HCT116 (cell line): Measurements from ENCODE around the gene TUT4. TPM values are rescaled to one million over a fixed set of nuclear protein-coding genes. Genes with fewer than 3 reads are reported as not detected.

ENCODE experiments used
- ATAC-seq: fragments of 200-7000 bp; cut with Tn5 transposase; 2 replicates; pipeline ENCODE4 v1.9.1; 2020; ENCODE audit warnings: mild to moderate bottlenecking, moderate library complexity
- BruUV-seq: library from RNA; stranded (reverse); fragments of 400-500 nt; replicated peaks from 2 replicates; lab custom pipeline; 2021; lab: Mats Ljungman, UMichigan
- CTCF ChIA-PET: fragments of 300-600 bp; sonication (Branson Sonifier 250); formaldehyde crosslinking; loops from one replicate; lab custom pipeline; 2021; ENCODE audit warnings: antibody characterized with exemption; lab: Charles Lee
- POLR2A ChIA-PET: fragments of 300-600, 350-600 bp; sonication (Branson Sonifier 250); formaldehyde crosslinking; loops from one replicate; lab custom pipeline; 2021; ENCODE audit warnings: antibody characterized with exemption; lab: Charles Lee
- RAD21 ChIA-PET, 2 experiments: fragments of 300-600 bp; sonication (Branson Sonifier 250); formaldehyde crosslinking; loops; one replicate each; lab custom pipeline; 2023; ENCODE audit warnings: low total read pairs in 2 of 2; ENCODE audit not compliant: uncharacterized antibody in 2 of 2, unreplicated experiment in 2 of 2, low non-redundant PET in 1 of 2; lab: Charles Lee
- DNase-seq: peaks from one replicate; pipeline ENCODE4 v3.0.0-alpha.2; 2010; ENCODE audit warnings: low read depth, low spot score
- H2AFZ ChIP-seq: fragments of 200-600 bp; shearing (Covaris generic), sonication (generic); 2 replicates; pipeline ENCODE4 v1.6.1; 2017; ENCODE audit warnings: low read depth, mixed run types, mixed read lengths, antibody characterized with exemption, low read length; ENCODE audit not compliant: poor library complexity, severe bottlenecking
- H3K27ac ChIP-seq: 2 replicates; pipeline ENCODE4 v1.5.1; 2012; ENCODE audit warnings: low read depth, low read length
- H3K27me3 ChIP-seq: fragments of 200-600 bp; sonication (generic); 2 replicates; pipeline ENCODE4 v1.6.1; 2016; ENCODE audit warnings: mixed run types, low read length, mixed read lengths; ENCODE audit not compliant: insufficient read depth
- H3K36me3 ChIP-seq, 2 experiments: fragments of 200-500 bp in 1 of 2; fragments of 200-600 bp in 1 of 2; sonication (Bioruptor generic) in 1 of 2; sonication (generic) in 1 of 2; 2 replicates each; pipeline versions ENCODE4 v1.5.1 to v1.6.1; 2014 to 2016; ENCODE audit warnings: low read length in 2 of 2, inconsistent platforms in 1 of 2, mixed read lengths in 1 of 2, mixed run types in 1 of 2; ENCODE audit not compliant: insufficient read depth in 2 of 2, control insufficient read depth in 1 of 2
- H3K4me1 ChIP-seq, 2 experiments: fragments of 200-600 bp in 1 of 2; sonication (generic) in 1 of 2; 2 replicates each; pipeline versions ENCODE4 v1.5.1 to v1.6.1; 2012 to 2017; ENCODE audit warnings: low read length in 2 of 2, inconsistent platforms in 1 of 2, mild to moderate bottlenecking in 1 of 2, mixed read lengths in 1 of 2, mixed run types in 1 of 2, moderate library complexity in 1 of 2; ENCODE audit not compliant: insufficient read depth in 2 of 2, control insufficient read depth in 1 of 2
- H3K4me2 ChIP-seq: fragments of 200-600 bp; sonication (generic); 2 replicates; pipeline ENCODE4 v1.6.1; 2017; ENCODE audit warnings: mixed run types, low read length, mixed read lengths
- H3K4me3 ChIP-seq, 2 experiments: fragments of 200-600 bp in 1 of 2; sonication (generic) in 1 of 2; replicated peaks in 1 of 2; 2 replicates each; pipeline ENCODE4 v1.5.1; 2011 to 2016; ENCODE audit warnings: low read length in 2 of 2, control low read depth in 1 of 2, low read depth in 1 of 2, mild to moderate bottlenecking in 1 of 2, mixed read lengths in 1 of 2, mixed run types in 1 of 2
- H3K79me2 ChIP-seq: fragments of 200-600 bp; sonication (generic); 2 replicates; pipeline ENCODE4 v1.6.1; 2017; ENCODE audit warnings: mild to moderate bottlenecking, mixed run types, low read length, moderate library complexity, mixed read lengths; ENCODE audit not compliant: insufficient read depth
- H3K9ac ChIP-seq: fragments of 200-600 bp; sonication (generic); 2 replicates; pipeline ENCODE4 v1.6.1; 2016; ENCODE audit warnings: low read length, mixed read lengths
- H3K9me2 ChIP-seq: fragments of 200-600 bp; sonication (generic), shearing (Covaris generic); 2 replicates; pipeline ENCODE4 v1.6.1; 2017; ENCODE audit warnings: mixed run types, mild to moderate bottlenecking, moderate library complexity; ENCODE audit not compliant: insufficient read depth
- H3K9me3 ChIP-seq, 2 experiments: fragments of 200-500 bp in 1 of 2; fragments of 200-600 bp in 1 of 2; sonication (Bioruptor generic) in 1 of 2; sonication (generic) in 1 of 2; 2 replicates each; pipeline ENCODE4 v1.6.1; 2014 to 2017; ENCODE audit warnings: low read length in 2 of 2, mixed read lengths in 2 of 2, inconsistent platforms in 1 of 2, low read depth in 1 of 2, mild to moderate bottlenecking in 1 of 2, mixed run types in 1 of 2, moderate library complexity in 1 of 2; ENCODE audit not compliant: control insufficient read depth in 1 of 2, insufficient read depth in 1 of 2
- H4K20me1 ChIP-seq: fragments of 200-600 bp; sonication (generic), shearing (Covaris generic); 2 replicates; pipeline ENCODE4 v1.6.1; 2017; ENCODE audit warnings: mixed run types, mild to moderate bottlenecking, moderate library complexity; ENCODE audit not compliant: insufficient read depth
- SP1 ChIP-seq: IDR thresholded peaks from 2 replicates; pipeline ENCODE4 v1.6.1; 2012; ENCODE audit warnings: low read depth
- TCF7L2 ChIP-seq: IDR thresholded peaks from 2 replicates; pipeline ENCODE4 v1.7.0; 2011; ENCODE audit warnings: borderline replicate concordance, inconsistent platforms; ENCODE audit not compliant: insufficient read depth, insufficient read length; ENCODE audit errors: extremely low read depth
- ZFX ChIP-seq: fragments of 450-650 bp; IDR thresholded peaks from 2 replicates; pipeline ENCODE4 v1.6.1; 2017
- intact Hi-C: fragments of 100-400 bp; cut with micrococcal nuclease; formaldehyde crosslinking; loops from 2 replicates; pipeline ENCODE4 v1.10.0; 2022
- total RNA-seq: library from RNA; stranded (reverse); gene quantifications from one replicate; pipeline ENCODE4 v1.2.1, GENCODE V29; 2021; ENCODE audit not compliant: unreplicated experiment

TUT4 gene
- total RNA-seq, 1 experiment from 2014 or later, result 50.0 TPM

DNA sequence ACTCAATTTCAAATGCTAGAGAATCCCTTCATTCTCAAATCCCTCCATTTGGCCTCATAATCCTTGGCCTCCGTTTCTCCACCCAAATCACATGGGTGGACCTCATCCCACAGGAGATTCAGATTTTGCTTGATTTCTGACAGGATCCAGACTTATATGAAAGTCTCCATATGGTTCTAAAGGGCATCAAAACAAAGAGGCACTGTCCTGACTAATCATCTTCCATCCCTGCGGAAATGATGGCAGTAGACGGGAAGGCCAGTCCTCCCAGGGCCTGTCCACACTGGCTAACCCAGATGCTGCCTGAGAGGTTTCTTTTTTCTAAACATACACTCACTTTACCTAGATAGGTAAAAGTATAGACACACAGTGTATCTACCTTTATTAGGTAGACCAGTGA, 167.5 kb downstream of the TUT4 start:
- intact Hi-C loops, result no loop called here
- Histone ChIP-seq H3K9me2 (no peaks in the 10 kb centered on the region), H3K4me2 (no peak overlapping the region), H2AFZ (no peak overlapping the region), H3K27ac (no peak overlapping the region), H3K79me2 (peaks cover 4% of the 10 kb centered on the region; the same call in 1 of the 2 replicates), H3K9ac (no peak overlapping the region), H3K36me3 (peaks cover 32 to 64% of the 10 kb centered on the region in 2 experiments), H3K4me3 (no peak overlapping the region), H3K4me1 (no peaks in the 10 kb centered on the region), H3K27me3 (no peaks in the 10 kb centered on the region), H4K20me1 (peaks cover 5% of the 10 kb centered on the region; the same call in 1 of the 2 replicates), H3K9me3 (no peaks in the 10 kb centered on the region)
- BruUV-seq, result no TSS peak
- RAD21 ChIA-PET, result no interaction called here
- no peak for DNase-seq
- TF ChIP-seq ZFX (no peak), TCF7L2 (no peak), SP1 (no peak)
- POLR2A ChIA-PET, result no interaction called here
- CTCF ChIA-PET, result no interaction called here
- no peak for ATAC-seq

Other genes starting within 250 kb of the TUT4 start
- gene CC2D1B, start 186.9 kb downstream of the TUT4 start, total RNA-seq, result 20.4 TPM
- 25.6 TPM for gene ORC1, start 148.7 kb downstream of the TUT4 start, total RNA-seq
- gene PRPF38A, start 148.5 kb downstream of the TUT4 start, total RNA-seq, result 50.2 TPM
- not detected for gene GPX7, start 49.3 kb upstream of the TUT4 start, total RNA-seq
- gene SHISAL2A, start 80.1 kb upstream of the TUT4 start, total RNA-seq, result not detected
- gene COA7, start 145.3 kb upstream of the TUT4 start, total RNA-seq, result 43.6 TPM
- 20.7 TPM for gene ZYG11B, start 173.4 kb upstream of the TUT4 start, total RNA-seq